Activated naive CD8-positive, alpha-beta T cell treated with anti-CD3 and anti-CD28 coated beads for 36 hours (primary cell): Measurements from ENCODE around the gene PCDHB13. TPM values are rescaled to one million over a fixed set of nuclear protein-coding genes. Genes with fewer than 3 reads are reported as not detected.
A peak's percentile ranks its signal among the peaks of the same experiment; 100 is the strongest.
"Not testable (repeated sequence)": the region's sequence is repeated elsewhere in the genome, so short reads cannot be mapped to it uniquely, and the experiment has no call there.

Source experiments
- DNase-seq: peaks from one replicate; pipeline ENCODE4 v3.0.0; 2021
- H3K27ac Mint-ChIP-seq: one replicate; pipeline ENCODE4 v1.8.0; 2022; ENCODE audit warnings: mild to moderate bottlenecking, moderate library complexity, mixed read lengths
- H3K27me3 Mint-ChIP-seq: one replicate; pipeline ENCODE4 v1.8.0; 2022; ENCODE audit warnings: mild to moderate bottlenecking, mixed read lengths
- H3K36me3 Mint-ChIP-seq: one replicate; pipeline ENCODE4 v1.8.0; 2021; ENCODE audit warnings: mild to moderate bottlenecking, mixed read lengths
- H3K4me1 Mint-ChIP-seq: one replicate; pipeline ENCODE4 v1.8.0; 2021; ENCODE audit warnings: mixed read lengths
- H3K4me3 Mint-ChIP-seq: one replicate; pipeline ENCODE4 v1.8.0; 2022; ENCODE audit warnings: mild to moderate bottlenecking, moderate library complexity, mixed read lengths
- H3K9me3 Mint-ChIP-seq: one replicate; pipeline ENCODE4 v1.8.0; 2022; ENCODE audit warnings: mixed read lengths
- total RNA-seq, 2 experiments: library from RNA; stranded (reverse); gene quantifications; one replicate each; pipeline ENCODE4 v1.2.3, GENCODE V29; 2021

PCDHB13 gene
- not detected for total RNA-seq

- H3K4me1 Mint-ChIP-seq, H3K27ac Mint-ChIP-seq, H3K4me3 Mint-ChIP-seq, DNase-seq: not testable (repeated sequence)
- peaks cover 14% of the 10 kb centered on the region for H3K36me3 Mint-ChIP-seq
- peaks cover 38% of the 10 kb centered on the region for H3K9me3 Mint-ChIP-seq
- peaks cover 67% of the 10 kb centered on the region for H3K27me3 Mint-ChIP-seq
Observed at GRCh38 chr5:141213656-141214339, at the start of gene PCDHB13. PCDHB13 (plus strand) TSS chr5:141213919; CDS start chr5:141214124, 205 bp downstream.

DNA sequence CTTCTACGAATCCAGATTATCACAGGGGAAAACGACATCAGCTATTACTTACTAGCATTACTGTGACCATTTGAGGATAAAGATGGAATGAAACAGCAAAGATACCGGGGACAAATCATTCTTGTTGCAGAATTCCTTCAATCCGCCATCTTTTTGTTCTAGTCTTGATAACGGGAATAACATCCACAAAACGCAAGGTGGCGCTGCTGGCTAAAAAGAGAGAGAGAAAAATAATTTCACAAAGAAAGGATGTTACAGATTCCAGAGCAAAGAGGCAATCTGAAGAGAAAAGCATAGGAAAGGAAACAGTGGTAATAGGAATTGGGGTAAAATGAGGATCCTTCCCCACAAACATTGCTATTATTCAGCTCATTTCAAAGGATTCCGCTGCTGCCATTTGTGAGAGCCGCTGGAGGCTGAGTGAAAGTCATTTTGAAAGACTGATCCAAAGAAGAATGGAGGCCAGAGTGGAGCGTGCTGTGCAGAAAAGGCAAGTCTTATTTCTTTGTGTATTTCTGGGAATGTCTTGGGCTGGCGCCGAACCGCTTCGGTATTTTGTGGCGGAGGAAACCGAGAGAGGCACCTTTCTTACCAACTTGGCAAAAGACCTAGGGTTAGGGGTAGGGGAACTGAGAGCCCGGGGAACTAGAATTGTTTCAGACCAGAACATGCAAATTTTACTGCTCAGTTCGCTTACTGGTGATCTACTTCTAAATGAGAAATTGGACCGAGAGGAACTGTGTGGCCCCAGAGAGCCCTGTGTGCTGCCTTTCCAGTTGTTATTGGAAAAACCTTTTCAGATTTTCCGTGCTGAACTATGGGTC, 41.1 kb upstream of the PCDHB13 start, which contains the start of gene PCDHB7:
TSS of gene PCDHB7 (plus strand) at position 264 of the 824 bp plus-strand sequence. CDS start at position 456, 192 bp downstream.
- no peak for DNase-seq
- H3K9me3 Mint-ChIP-seq: peaks cover 12% of the 10 kb centered on the region
- H3K27me3 Mint-ChIP-seq: peaks cover 37% of the 10 kb centered on the region
- H3K36me3 Mint-ChIP-seq: peaks cover 8% of the 10 kb centered on the region
- no peak within 1 kb of the TSS for H3K27ac Mint-ChIP-seq
- no peak within 1 kb of the TSS for H3K4me3 Mint-ChIP-seq
- peaks cover 2% of the 10 kb centered on the region for H3K4me1 Mint-ChIP-seq

DNA sequence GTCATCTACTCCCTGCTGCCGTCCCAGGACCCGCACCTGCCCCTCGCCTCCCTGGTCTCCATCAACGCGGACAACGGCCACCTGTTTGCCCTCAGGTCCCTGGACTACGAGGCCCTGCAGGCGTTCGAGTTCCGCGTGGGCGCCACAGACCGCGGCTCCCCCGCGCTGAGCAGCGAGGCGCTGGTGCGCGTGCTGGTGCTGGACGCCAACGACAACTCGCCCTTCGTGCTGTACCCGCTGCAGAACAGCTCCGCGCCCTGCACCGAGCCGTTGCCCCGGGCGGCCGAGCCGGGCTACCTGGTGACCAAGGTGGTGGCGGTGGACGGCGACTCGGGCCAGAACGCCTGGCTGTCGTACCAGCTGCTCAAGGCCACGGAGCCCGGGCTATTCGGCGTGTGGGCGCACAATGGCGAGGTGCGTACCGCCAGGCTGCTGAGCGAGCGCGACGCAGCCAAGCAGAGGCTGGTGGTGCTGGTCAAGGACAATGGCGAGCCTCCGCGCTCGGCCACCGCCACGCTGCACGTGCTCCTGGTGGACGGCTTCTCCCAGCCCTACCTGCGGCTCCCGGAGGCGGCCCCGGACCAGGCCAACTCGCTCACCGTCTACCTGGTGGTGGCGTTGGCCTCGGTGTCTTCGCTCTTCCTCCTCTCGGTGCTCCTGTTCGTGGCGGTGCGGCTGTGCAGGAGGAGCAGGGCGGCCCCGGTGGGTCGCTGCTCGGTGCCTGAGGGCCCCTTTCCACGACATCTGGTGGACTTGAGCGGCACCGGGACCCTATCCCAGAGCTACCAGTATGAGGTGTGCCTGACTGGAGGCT, 39.2 kb upstream of the PCDHB13 start:
- not testable (repeated sequence) for DNase-seq, H3K4me3 Mint-ChIP-seq, H3K4me1 Mint-ChIP-seq, H3K27ac Mint-ChIP-seq, H3K36me3 Mint-ChIP-seq
- Mint-ChIP-seq H3K9me3 (peaks cover 12% of the 10 kb centered on the region), H3K27me3 (peaks cover 23% of the 10 kb centered on the region)

DNA sequence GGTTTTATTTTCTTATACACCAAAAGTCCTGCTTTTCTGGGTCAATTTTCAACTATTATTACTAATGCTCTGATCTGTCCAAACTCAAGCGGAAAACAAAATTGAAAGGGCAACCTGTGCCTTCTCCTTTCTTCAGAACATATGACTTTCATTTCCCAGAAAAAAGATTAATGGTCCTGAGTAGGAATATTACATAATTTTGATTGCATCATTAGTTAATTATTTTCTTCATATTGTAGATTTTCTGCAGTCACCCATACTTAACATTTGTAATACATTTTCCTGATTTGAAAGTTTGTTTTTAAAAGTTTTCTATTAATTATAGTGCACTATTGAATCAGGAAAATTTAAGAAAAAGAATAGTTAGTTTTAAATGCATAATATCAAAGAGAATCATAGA, 37.8 kb upstream of the PCDHB13 start:
- Mint-ChIP-seq H3K4me1 (peaks cover 2% of the 10 kb centered on the region), H3K27ac (no peak overlapping the region), H3K27me3 (peaks cover 27% of the 10 kb centered on the region), H3K36me3 (peaks cover 8% of the 10 kb centered on the region), H3K9me3 (peaks cover 16% of the 10 kb centered on the region), H3K4me3 (no peak overlapping the region)
- DNase-seq: no peak

DNA sequence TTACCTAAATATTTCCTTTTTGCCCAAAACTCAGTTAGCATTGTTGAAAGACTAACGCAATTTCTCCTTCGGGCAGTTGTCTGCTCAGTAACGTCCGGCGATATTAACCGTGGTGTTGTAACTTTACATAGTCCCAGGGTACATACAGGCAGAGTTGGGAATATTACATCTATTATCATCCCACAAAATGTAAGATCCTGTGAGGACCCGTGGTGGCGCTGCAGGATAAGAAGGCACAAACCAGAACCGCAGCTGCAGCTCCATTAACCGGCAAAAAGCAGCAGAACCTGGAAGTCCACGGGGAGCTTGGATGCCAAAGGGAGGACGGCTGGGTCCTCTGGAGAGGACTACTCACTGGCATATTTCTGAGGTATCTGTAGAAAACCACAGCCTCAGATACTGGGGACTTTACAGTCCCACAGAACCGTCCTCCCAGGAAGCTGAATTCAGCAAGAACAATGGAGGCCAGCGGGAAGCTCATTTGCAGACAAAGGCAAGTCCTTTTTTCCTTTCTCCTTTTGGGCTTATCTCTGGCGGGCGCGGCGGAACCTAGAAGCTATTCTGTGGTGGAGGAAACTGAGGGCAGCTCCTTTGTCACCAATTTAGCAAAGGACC, 36.0 kb upstream of the PCDHB13 start, which contains the start of gene PCDHB8:
TSS of gene PCDHB8 (plus strand) at position 214 of the 615 bp plus-strand sequence. CDS start at position 459, 245 bp downstream.
- DNase-seq, H3K4me3 Mint-ChIP-seq, H3K4me1 Mint-ChIP-seq, H3K27ac Mint-ChIP-seq: not testable (repeated sequence)
- H3K27me3 Mint-ChIP-seq: peaks cover 36% of the 10 kb centered on the region
- H3K36me3 Mint-ChIP-seq: peaks cover 13% of the 10 kb centered on the region
- peaks cover 24% of the 10 kb centered on the region for H3K9me3 Mint-ChIP-seq

- not testable (repeated sequence) for H3K27ac Mint-ChIP-seq, H3K36me3 Mint-ChIP-seq, H3K4me1 Mint-ChIP-seq, H3K4me3 Mint-ChIP-seq, DNase-seq
- Mint-ChIP-seq H3K27me3 (peaks cover 32% of the 10 kb centered on the region), H3K9me3 (peaks cover 29% of the 10 kb centered on the region)
Observed at GRCh38 chr5:141179371-141179770, 34.3 kb upstream of the PCDHB13 start.

DNA sequence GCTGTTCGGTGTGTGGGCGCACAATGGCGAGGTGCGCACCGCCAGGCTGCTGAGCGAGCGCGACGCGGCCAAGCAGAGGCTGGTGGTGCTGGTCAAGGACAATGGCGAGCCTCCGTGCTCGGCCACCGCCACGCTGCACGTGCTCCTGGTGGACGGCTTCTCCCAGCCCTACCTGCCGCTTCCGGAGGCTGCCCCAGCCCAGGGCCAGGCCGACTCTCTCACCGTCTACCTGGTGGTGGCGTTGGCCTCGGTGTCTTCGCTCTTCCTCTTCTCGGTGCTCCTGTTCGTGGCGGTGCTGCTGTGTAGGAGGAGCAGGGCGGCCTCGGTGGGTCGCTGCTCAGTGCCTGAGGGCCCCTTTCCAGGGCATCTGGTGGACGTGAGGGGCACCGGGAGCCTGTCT, 33.8 kb upstream of the PCDHB13 start:
- not testable (repeated sequence) for H3K4me3 Mint-ChIP-seq, H3K4me1 Mint-ChIP-seq, DNase-seq, H3K27ac Mint-ChIP-seq
- peaks cover 31% of the 10 kb centered on the region for H3K9me3 Mint-ChIP-seq
- peaks cover 10% of the 10 kb centered on the region for H3K36me3 Mint-ChIP-seq
- H3K27me3 Mint-ChIP-seq: peaks cover 37% of the 10 kb centered on the region

GRCh38 chr5:141180313-141180712, 33.4 kb upstream of the PCDHB13 start:
- DNase-seq: no peak

GRCh38 chr5:141182248-141182647, 31.5 kb upstream of the PCDHB13 start, which contains the start of gene PCDHB16:
PCDHB16 (plus strand) TSS chr5:141182387; CDS start chr5:141182560, 173 bp downstream.
- Mint-ChIP-seq H3K36me3 (peaks cover 9% of the 10 kb centered on the region), H3K4me3 (no peak within 1 kb of the TSS), H3K27me3 (peaks cover 57% of the 10 kb centered on the region), H3K4me1 (peaks cover 3% of the 10 kb centered on the region), H3K9me3 (peaks cover 38% of the 10 kb centered on the region), H3K27ac (no peak within 1 kb of the TSS)
- DNase-seq: no peak

More at GRCh38 chr5:141180313-141180712, 33.4 kb upstream of the PCDHB13 start:
- Mint-ChIP-seq H3K27ac (no peak overlapping the region), H3K27me3 (peaks cover 42% of the 10 kb centered on the region), H3K4me1 (no peaks in the 10 kb centered on the region), H3K9me3 (peaks cover 31% of the 10 kb centered on the region), H3K36me3 (peaks cover 7% of the 10 kb centered on the region), H3K4me3 (no peak overlapping the region)

DNA sequence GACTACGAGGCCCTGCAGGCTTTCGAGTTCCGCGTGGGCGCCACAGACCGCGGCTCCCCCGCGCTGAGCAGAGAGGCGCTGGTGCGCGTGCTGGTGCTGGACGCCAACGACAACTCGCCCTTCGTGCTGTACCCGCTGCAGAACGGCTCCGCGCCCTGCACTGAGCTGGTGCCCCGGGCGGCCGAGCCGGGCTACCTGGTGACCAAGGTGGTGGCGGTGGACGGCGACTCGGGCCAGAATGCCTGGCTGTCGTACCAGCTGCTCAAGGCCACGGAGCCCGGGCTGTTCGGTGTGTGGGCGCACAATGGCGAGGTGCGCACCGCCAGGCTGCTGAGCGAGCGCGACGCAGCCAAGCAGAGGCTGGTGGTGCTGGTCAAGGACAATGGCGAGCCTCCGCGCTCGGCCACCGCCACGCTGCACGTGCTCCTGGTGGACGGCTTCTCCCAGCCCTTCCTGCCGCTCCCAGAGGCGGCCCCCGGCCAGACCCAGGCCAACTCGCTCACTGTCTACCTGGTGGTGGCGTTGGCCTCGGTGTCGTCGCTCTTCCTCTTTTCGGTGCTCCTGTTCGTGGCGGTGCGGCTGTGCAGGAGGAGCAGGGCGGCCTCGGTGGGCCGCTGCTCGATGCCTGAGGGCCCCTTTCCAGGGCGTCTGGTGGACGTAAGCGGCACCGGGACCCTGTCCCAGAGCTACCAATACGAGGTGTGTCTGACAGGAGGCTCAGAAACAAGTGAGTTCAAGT, 29.4 kb upstream of the PCDHB13 start:
- peaks cover 18% of the 10 kb centered on the region for H3K36me3 Mint-ChIP-seq
- not testable (repeated sequence) for H3K4me1 Mint-ChIP-seq

DNA sequence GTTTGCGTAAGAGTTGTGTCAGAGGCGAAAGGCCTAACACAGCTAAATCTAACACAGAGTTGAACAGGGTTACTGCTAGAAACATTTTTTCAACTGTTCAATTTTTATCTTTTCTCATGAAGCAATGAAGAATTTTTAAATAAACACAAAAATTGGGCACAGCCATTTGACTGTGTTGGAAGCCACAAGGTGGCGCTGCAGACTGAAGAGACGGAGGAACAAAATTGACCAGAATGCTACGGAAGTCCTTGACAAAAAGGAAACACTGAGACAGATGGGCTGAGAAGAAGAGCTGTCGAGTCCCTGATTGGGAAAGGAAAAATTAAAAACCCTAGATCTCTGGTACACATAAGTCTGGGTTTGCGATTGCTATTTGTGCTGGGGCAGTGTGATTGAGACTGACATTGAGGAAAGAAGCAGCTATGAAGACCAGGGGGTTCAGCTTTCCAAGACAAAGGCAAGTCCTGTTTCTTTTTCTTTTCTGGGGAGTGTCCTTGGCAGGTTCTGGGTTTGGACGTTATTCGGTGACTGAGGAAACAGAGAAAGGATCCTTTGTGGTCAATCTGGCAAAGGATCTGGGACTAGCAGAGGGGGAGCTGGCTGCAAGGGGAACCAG, 26.7 kb upstream of the PCDHB13 start, which contains the start of gene PCDHB9:
TSS of gene PCDHB9 (plus strand) at position 265 of the 616 bp plus-strand sequence. CDS start at position 423, 158 bp downstream.
- peaks cover 19% of the 10 kb centered on the region for H3K36me3 Mint-ChIP-seq
- no peak within 1 kb of the TSS for H3K4me3 Mint-ChIP-seq
- peaks cover 3% of the 10 kb centered on the region for H3K4me1 Mint-ChIP-seq
- H3K27me3 Mint-ChIP-seq: peaks cover 85% of the 10 kb centered on the region
- peaks cover 44% of the 10 kb centered on the region for H3K9me3 Mint-ChIP-seq
- no peak for DNase-seq
- no peak within 1 kb of the TSS for H3K27ac Mint-ChIP-seq

More for the DNA sequence above, 29.4 kb upstream of the PCDHB13 start:
- H3K9me3 Mint-ChIP-seq: peaks cover 46% of the 10 kb centered on the region
- peaks cover 72% of the 10 kb centered on the region for H3K27me3 Mint-ChIP-seq
- not testable (repeated sequence) for DNase-seq, H3K4me3 Mint-ChIP-seq
- H3K27ac Mint-ChIP-seq: peak overlapping the region; percentile 42

DNA sequence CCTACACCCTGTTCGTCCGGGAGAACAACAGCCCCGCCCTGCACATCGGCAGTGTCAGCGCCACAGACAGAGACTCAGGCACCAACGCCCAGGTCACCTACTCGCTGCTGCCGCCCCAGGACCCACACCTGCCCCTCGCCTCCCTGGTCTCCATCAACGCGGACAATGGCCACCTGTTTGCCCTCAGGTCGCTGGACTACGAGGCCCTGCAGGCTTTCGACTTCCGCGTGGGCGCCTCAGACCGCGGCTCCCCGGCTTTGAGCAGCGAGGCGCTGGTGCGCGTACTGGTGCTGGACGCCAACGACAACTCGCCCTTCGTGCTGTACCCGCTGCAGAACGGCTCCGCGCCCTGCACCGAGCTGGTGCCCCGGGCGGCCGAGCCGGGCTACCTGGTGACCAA, 25.0 kb upstream of the PCDHB13 start:
- not testable (repeated sequence) for H3K4me3 Mint-ChIP-seq, DNase-seq, H3K27ac Mint-ChIP-seq, H3K4me1 Mint-ChIP-seq
- Mint-ChIP-seq H3K27me3 (peaks cover 83% of the 10 kb centered on the region), H3K36me3 (peaks cover 18% of the 10 kb centered on the region), H3K9me3 (peaks cover 37% of the 10 kb centered on the region)

- H3K9me3 Mint-ChIP-seq: peaks cover 37% of the 10 kb centered on the region
- peaks cover 84% of the 10 kb centered on the region for H3K27me3 Mint-ChIP-seq
- not testable (repeated sequence) for H3K27ac Mint-ChIP-seq, H3K4me3 Mint-ChIP-seq, DNase-seq, H3K4me1 Mint-ChIP-seq
- H3K36me3 Mint-ChIP-seq: peaks cover 19% of the 10 kb centered on the region
Observed at GRCh38 chr5:141189131-141189530, 24.6 kb upstream of the PCDHB13 start.
